ENCODE measurements around the gene NKAIN2.
"Not testable (repeated sequence)": the region's sequence is repeated elsewhere in the genome, so short reads cannot be mapped to it uniquely, and the experiment has no call there.

NKAIN2 gene

DNA sequence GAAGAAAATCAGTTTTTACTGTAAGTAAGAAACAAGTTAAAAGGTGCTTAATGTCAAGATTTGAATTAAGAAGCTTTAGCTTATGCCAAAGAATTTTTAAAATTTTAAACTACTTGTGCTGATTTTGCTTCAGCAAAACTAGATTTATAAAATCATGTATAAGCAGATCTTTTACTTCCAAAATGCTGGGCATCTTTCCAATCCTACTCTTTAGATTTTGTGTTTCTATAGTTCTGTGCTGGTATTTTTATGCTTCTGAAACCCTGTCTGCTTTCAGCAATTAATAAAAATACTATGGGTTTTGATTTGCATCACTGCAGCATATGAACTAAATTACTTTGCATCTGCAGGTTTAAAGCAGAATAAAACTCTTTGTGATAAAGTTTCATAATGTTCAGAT, 920.0 kb downstream of the NKAIN2 start:
- in situ Hi-C loops (cut with MboI; ENCODE audit: low sequenced_read_pairs), result no loop called here

- in situ Hi-C loops (cut with MboI; ENCODE audit: low sequenced_read_pairs), result not testable (repeated sequence)
These were observed 934.1 kb downstream of the NKAIN2 start for GRCh38 chr6:124737804-124738203.

GRCh38 chr6:124738482-124738881, 934.8 kb downstream of the NKAIN2 start:
- in situ Hi-C loops (cut with MboI; ENCODE audit: low sequenced_read_pairs), result no loop called here

- in situ Hi-C loops (cut with MboI; ENCODE audit: low sequenced_read_pairs), result no loop called here
These were observed 937.7 kb downstream of the NKAIN2 start for GRCh38 chr6:124741341-124741740.

GRCh38 chr6:124742971-124743370, 939.3 kb downstream of the NKAIN2 start:
- in situ Hi-C loops (cut with MboI; ENCODE audit: low sequenced_read_pairs), result no loop called here

DNA sequence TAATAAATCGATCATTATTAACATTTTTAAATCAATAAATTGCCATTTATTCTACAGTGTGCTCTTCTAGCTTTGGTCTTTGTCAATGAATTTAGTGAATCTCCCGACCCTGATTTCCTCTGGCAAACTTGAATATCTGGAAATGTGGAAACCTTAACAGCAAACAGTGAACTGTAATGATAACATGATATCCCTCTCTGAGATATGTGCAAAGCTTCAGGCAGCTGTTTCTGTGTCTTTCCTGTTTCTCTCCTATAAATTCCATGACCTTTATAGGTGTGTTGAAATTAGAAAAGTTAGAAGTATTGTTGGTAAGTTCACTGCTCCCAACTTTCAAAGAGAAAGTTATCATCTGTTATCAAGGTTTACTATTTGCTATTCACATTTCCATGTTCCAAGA, 939.8 kb downstream of the NKAIN2 start:
- in situ Hi-C loops (cut with MboI; ENCODE audit: low sequenced_read_pairs), result no loop called here

DNA sequence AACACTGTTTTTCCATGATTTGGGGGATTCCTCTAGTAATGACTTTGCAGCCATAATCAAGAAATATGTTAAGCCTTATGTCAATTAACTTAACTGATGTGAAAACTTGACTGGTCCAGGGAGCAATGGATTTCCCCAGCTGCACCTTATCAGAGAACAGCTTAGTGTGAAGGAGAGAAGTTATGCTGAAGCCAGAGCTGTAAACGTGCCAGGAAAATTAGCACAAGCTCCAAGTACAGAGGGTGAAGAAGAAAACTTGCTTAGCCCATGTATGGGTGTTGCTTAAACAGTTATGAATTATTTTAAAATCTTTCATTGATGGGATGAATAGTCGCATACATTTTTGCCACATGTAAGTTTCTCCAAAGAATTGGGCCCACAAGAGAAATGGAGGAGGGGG, 943.7 kb downstream of the NKAIN2 start:
- in situ Hi-C loops (cut with MboI; ENCODE audit: low sequenced_read_pairs), result no loop called here

GRCh38 chr6:124748778-124749177, 945.1 kb downstream of the NKAIN2 start:
- in situ Hi-C loops (cut with MboI; ENCODE audit: low sequenced_read_pairs), result no loop called here

DNA sequence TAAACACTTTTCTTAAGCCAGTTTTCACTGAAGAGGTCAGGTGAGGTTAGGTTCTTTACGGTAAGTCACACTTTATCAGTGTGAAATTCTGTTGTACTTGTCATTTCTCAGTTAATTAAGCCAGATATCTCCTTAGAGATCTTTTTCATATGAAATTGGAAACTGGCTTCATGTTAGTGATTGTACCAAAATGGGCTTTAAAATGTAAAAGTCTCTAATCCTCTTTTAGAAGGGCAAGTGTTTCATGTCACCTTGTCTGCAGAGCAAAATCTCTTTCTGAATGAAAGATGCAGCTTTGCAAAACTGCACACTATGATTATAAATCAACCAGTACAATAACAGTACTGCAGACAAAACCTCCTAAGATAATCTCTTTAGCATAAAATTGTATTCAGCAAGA, 949.3 kb downstream of the NKAIN2 start:
- in situ Hi-C loops (cut with MboI; ENCODE audit: low sequenced_read_pairs), result no loop called here

GRCh38 chr6:124753562-124754105, 950.0 kb downstream of the NKAIN2 start:
- in situ Hi-C loops (cut with MboI; ENCODE audit: low sequenced_read_pairs), result no loop called here

DNA sequence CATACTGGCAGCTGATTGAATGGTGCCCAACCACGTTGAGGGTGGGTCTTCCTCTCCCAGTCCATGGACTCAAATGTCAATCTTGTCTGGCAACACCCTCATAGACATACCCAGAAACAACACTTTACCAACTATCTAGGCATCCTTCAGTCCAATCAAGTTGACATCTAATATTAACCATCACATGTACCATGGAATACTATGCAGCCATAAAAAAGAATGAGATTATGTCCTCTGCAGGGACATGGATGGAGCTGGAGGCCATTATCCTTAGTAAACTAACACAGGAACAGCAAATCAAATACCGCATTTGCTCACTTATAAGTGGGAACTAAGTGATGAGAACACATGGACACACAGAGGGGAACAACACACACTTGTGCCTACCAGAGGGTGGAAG, 951.7 kb downstream of the NKAIN2 start:
- in situ Hi-C loops (cut with MboI; ENCODE audit: low sequenced_read_pairs), result no loop called here

DNA sequence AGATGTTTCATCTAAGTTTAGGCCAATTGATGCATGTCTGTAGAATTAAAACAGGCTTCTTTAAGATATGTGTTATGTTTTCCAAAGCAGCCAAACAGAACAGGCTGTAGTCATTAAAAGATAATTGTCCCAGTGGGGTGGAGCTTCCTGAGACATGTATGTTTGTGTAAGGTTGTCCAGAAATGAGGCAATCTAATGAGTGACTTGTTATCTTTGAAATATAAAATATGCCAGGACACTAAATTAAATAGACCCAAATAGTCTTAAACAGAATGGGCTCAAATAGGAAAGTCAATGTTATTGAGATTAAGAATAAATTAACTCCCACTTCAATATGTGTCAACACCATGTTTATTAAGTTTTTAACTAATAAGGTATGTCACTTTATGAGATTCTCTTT, 953.9 kb downstream of the NKAIN2 start:
- in situ Hi-C loops (cut with MboI; ENCODE audit: low sequenced_read_pairs), result no loop called here

GRCh38 chr6:124758663-124759062, 955.0 kb downstream of the NKAIN2 start:
- in situ Hi-C loops (cut with MboI; ENCODE audit: low sequenced_read_pairs), result no loop called here

GRCh38 chr6:124765280-124765679, 961.6 kb downstream of the NKAIN2 start:
- in situ Hi-C loops (cut with MboI; ENCODE audit: low sequenced_read_pairs), result no loop called here

- in situ Hi-C loops (cut with MboI; ENCODE audit: low sequenced_read_pairs), result no loop called here
These were observed 964.6 kb downstream of the NKAIN2 start for GRCh38 chr6:124768224-124768623.

DNA sequence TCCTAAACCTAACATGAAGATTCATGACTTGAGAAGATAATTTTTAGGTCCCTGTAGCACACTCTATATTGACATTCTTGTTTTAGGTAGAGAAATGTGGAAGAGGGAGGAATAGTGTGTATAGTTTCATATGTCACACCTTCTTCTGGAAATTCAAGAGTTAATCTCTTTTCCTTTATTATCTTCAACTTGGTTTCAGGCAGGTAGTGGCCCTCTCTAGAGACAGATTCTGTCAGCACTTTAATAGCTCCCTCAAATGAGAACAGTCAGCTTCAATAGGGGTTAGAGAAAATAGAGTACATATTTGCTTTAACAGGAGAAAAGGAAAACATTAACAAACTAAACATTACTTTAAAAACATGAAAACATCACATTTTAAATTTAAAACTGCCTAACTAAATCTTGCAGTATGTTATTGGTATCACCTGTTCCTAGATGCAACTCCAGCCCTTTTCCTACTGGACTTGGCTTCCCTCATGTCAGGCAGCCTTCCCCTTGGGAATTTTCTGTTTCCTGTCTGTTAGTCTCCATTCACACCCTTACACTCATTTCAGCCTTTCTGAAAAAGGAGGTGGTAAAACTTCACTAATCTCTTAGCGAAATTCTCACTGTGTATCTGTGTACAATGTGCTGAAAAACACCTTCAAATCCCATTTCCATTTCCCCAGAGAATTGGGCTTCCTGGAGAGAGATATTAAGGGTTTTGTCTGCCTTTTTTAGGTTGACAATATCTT, 966.3 kb downstream of the NKAIN2 start:
- in situ Hi-C loops (cut with MboI; ENCODE audit: low sequenced_read_pairs), result no loop called here

DNA sequence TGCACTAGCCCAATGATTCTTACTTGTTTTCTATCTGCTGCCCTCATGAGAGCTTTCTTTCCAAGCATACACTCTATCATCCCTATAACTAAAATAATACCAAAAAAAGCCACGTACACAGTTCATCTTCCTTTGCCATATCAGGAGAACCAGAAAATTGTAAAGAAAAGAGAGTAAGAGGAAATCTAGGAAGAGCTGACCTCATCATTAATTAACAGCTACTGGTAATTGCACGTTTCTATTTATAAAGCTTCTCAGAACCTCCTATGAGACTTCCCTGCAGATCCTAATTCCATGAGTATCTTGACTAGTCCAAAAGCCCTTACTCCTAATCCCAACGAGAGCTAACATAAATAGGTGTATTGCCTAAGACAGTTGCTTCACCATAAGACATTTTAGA, 967.1 kb downstream of the NKAIN2 start:
- in situ Hi-C loops (cut with MboI; ENCODE audit: low sequenced_read_pairs), result no loop called here

GRCh38 chr6:124772733-124773319, 969.2 kb downstream of the NKAIN2 start:
- in situ Hi-C loops (cut with MboI; ENCODE audit: low sequenced_read_pairs), result no loop called here

- in situ Hi-C loops (cut with MboI; ENCODE audit: low sequenced_read_pairs), result no loop called here
These were observed 971.5 kb downstream of the NKAIN2 start for GRCh38 chr6:124775121-124775520.

GRCh38 chr6:124777863-124778262, 974.2 kb downstream of the NKAIN2 start:
- in situ Hi-C loops (cut with MboI; ENCODE audit: low sequenced_read_pairs), result no loop called here

DNA sequence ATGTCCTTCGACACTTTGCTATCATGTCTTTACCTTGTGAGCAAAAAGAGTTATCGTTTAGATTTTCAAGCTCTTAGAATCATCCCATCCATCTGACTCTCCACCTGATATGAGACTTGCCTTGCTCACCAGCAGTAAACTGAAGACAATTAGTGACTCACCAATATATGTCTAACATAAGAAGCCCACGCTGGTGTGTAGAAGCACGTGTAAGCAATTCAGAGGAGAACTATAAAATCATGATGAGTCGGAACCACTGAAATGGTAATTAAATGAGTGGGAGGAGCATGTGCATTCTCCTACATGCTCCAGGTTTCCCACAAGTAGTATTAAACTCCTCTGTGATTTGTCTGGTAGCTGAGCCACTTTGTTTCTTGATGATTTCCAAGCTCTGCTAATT, 977.0 kb downstream of the NKAIN2 start:
- in situ Hi-C loops (cut with MboI; ENCODE audit: low sequenced_read_pairs), result no loop called here

DNA sequence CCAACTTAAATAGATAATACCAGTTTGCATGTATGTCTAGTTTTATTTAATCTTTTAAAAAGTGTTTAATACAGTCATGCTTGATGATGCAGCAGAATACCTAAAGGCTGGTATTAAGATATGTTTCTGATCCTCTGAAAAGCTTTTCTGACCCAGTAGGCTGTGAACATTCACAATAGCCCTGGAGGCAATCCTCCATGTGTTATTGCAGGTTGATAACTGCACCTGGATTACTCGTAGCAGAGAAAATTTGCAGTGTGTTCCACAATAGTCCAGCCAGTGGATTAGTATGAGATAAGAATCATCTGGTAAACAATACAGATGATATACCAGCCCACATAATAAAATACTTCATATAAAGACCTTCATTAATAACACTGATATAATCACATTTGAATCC, 979.7 kb downstream of the NKAIN2 start:
- in situ Hi-C loops (cut with MboI; ENCODE audit: low sequenced_read_pairs), result no loop called here

DNA sequence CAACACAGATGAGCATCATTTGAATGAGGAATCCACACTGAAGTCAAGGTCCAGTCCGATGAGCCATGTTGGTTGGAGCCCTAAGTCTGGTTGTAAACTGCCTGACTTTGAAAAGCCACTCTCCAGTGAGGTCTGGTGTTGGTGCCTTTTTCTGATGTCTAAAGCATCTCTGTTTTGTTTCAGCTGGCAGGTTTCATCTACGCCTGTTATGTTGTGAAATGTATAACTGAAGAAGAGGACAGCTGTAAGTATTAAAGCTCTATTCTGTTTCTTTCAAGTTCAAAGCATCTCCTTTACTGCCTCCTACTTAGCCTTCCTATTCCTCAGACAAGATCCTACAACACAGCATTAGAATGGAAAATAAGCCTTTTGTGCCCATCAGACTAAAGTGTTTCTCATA, 987.5 kb downstream of the NKAIN2 start:
- in situ Hi-C loops (cut with MboI; ENCODE audit: low sequenced_read_pairs), result no loop called here
